ENCODE data around the gene AXIN1.

GRCh38 chr16:345772-346171, 6.8 kb downstream of the AXIN1 start:
- TF ChIP-seq MAFK (IDR thresholded peaks at IDR 0.05; ENCODE audit: low read depth, low read length) (no peak), POLR2A (IDR thresholded peaks at IDR 0.05; ENCODE audit: control extremely low read depth in 1 of 2, low read depth in 2 of 2, low read length in 2 of 2) (no peak), E2F6 (IDR thresholded peaks at IDR 0.05) (no peak), CTCF (IDR thresholded peaks at IDR 0.05; ENCODE audit: control extremely low read depth in 1 of 3, insufficient read depth in 1 of 3, low read depth in 1 of 3, low read length in 3 of 3) (no peak), EP300 (IDR thresholded peaks at IDR 0.05; ENCODE audit: borderline replicate concordance in 1 of 2, low read depth in 2 of 2, low read length in 2 of 2) (no peak), ZNF274 (IDR thresholded peaks at IDR 0.05; ENCODE audit: borderline replicate concordance, extremely low read depth, low read length) (no peak), BRCA1 (IDR thresholded peaks at IDR 0.05; ENCODE audit: low read depth, low read length) (no peak), RAD21 (IDR thresholded peaks at IDR 0.05 in 1 of 2, conservative IDR thresholded peaks at IDR 0.05 in 1 of 2; ENCODE audit: low read depth in 2 of 2, low read length in 2 of 2) (no peak), POU5F1 (IDR thresholded peaks at IDR 0.05; ENCODE audit: low read depth, low read length) (no peak), JUN (IDR thresholded peaks at IDR 0.05; ENCODE audit: low read depth, low read length) (no peak), CEBPB (IDR thresholded peaks at IDR 0.05; ENCODE audit: low read depth, low read length) (no peak), EZH2 (IDR thresholded peaks at IDR 0.05; ENCODE audit: low read depth, low read length, severe bottlenecking) (no peak), TAF1 (IDR thresholded peaks at IDR 0.05; ENCODE audit: low read depth, low read length) (no peak), MAX (IDR thresholded peaks at IDR 0.05) (no peak)
